Right lobe of liver (tissue), 6 donors: Measurements from ENCODE around the gene SHISA8. TPM values are rescaled to one million over a fixed set of nuclear protein-coding genes. Genes with fewer than 3 reads are reported as not detected.

ENCODE experiments used
- ATAC-seq, 4 donors: fragments of 200-7000 bp; cut with Tn5 transposase; one replicate each; pipeline ENCODE4 v1.9.1; 2020; ENCODE audit warnings: mild to moderate bottlenecking in 4 of 4, moderate library complexity in 4 of 4
- DNase-seq, 3 donors: peaks; one replicate each; pipeline ENCODE4 v3.0.0-alpha.2; 2020
- H3K27ac ChIP-seq, 3 donors: fragments of 200-600 bp; one replicate each; pipeline ENCODE4 v1.8.0; 2022
- H3K27me3 ChIP-seq, 2 donors: fragments of 200-600 bp; one replicate each; pipeline ENCODE4 v1.8.0; 2022
- H3K36me3 ChIP-seq, 4 donors: fragments of 200-600 bp; sonication (generic) in 1 of 4; one replicate each; pipeline versions ENCODE4 v1.5.1 to v1.8.0; 2017 to 2022; ENCODE audit warnings: control low read depth in 1 of 4
- H3K4me1 ChIP-seq, 4 donors: fragments of 200-600 bp; sonication (generic) in 1 of 4; one replicate each; pipeline versions ENCODE4 v1.5.1 to v1.8.0; 2017 to 2022; ENCODE audit warnings: control low read depth in 1 of 4
- H3K4me3 ChIP-seq, 3 donors: fragments of 200-600 bp; one replicate each; pipeline ENCODE4 v1.8.0; 2022
- H3K9me3 ChIP-seq, 4 donors: fragments of 200-600 bp; sonication (generic) in 1 of 4; one replicate each; pipeline versions ENCODE4 v1.5.1 to v1.8.0; 2017 to 2022; ENCODE audit warnings: control low read depth in 1 of 4
- POLR2A ChIP-seq: fragments of 450-650 bp; IDR thresholded peaks from one replicate; pipeline ENCODE4 v1.6.1; 2017; ENCODE audit warnings: antibody characterized with exemption, mild to moderate bottlenecking
- WGBS: methylation state at CpG from one replicate; pipeline ENCODE4 v1.1.6; 2018; ENCODE audit warnings: low coverage, low lambda C conversion rate; ENCODE audit not compliant: insufficient coverage; ENCODE audit errors: missing lambda C conversion rate; 5-methylcytosine and 5-hydroxymethylcytosine counted together
- intact Hi-C, 2 donors: fragments of 100-400 bp; cut with DNase I; formaldehyde crosslinking; loops; one replicate each; pipeline versions ENCODE4 v1.11.2 to v1.14.1; 2022
- total RNA-seq, 6 experiments: library from RNA; depleted of rRNA in 2 of 6; stranded (reverse); fragments of >200 nt in 2 of 6; fragmentation: NEBNext Ultra II Directional in 3 of 6; extraction: Animal tissue kit (Norgen Biotek cat#: 25700) in 3 of 6; gene quantifications; one replicate each; pipeline versions ENCODE4 v1.1.0 to v1.2.4, GENCODE V29; 2016 to 2023
- TF ChIP-seq, protein P1 (sequence below), 4 donors: fragments of 200-600 bp in 3 of 4; fragments of 450-650 bp in 1 of 4; IDR thresholded peaks; one replicate each; pipeline versions ENCODE4 v1.5.1 to v1.8.0; 2016 to 2022; ENCODE audit warnings: antibody characterized with exemption in 4 of 4, mild to moderate bottlenecking in 2 of 4
- donor health status: DM: no; HTN: yes; CAD: no.
- donor health status: DM: no; HTN: no; CAD: no.
- donor health status: DM: no; HTN: no; CAD: no.
- donor health status: DM: no; HTN: yes; CAD: no.
- donor health status: DM: no; HTN: yes; CAD: no.

Gene SHISA8
- total RNA-seq, 6 experiments from 2014 or later, result not detected

DNA sequence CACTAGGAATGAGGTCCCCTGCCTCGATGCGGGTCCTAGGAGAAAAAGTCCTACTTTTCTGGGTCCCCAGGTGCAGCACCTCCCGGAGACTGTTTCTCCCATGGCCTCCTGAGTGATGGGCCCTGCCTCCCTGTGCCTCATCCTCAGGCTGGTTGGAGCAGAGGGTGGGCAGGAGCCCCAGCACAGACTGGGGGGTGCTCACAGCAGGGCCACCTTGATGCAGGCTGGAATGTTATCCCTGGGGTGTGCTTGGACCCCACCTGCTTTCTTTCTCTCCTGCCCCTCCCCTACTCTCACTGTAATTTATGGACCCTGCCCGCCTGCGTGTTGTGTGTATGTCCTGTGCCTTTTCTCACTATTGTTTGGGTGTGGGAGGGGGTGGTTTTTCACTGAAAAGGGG, 8.1 kb downstream of the SHISA8 start:
- no peak overlapping the region for H3K27ac ChIP-seq
- DNase-seq (no peak), ATAC-seq (no peak)
- peaks cover 0 to 34% (median 11%) of the 10 kb centered on the region in 4 donors for H3K36me3 ChIP-seq
- TF ChIP-seq POLR2A, result no peak
- TF ChIP-seq, protein P1, sequence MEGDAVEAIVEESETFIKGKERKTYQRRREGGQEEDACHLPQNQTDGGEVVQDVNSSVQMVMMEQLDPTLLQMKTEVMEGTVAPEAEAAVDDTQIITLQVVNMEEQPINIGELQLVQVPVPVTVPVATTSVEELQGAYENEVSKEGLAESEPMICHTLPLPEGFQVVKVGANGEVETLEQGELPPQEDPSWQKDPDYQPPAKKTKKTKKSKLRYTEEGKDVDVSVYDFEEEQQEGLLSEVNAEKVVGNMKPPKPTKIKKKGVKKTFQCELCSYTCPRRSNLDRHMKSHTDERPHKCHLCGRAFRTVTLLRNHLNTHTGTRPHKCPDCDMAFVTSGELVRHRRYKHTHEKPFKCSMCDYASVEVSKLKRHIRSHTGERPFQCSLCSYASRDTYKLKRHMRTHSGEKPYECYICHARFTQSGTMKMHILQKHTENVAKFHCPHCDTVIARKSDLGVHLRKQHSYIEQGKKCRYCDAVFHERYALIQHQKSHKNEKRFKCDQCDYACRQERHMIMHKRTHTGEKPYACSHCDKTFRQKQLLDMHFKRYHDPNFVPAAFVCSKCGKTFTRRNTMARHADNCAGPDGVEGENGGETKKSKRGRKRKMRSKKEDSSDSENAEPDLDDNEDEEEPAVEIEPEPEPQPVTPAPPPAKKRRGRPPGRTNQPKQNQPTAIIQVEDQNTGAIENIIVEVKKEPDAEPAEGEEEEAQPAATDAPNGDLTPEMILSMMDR (IDR thresholded peaks at IDR 0.05), result no peak
- peaks cover 0 to 35% (median 5%) of the 10 kb centered on the region in 4 donors for H3K4me1 ChIP-seq
- 90% methylated on average over 3 of the region's 5 CpGs for WGBS
- no peak overlapping the region for H3K4me3 ChIP-seq
- intact Hi-C loops, result no loop called here
- H3K9me3 ChIP-seq, result no peaks in the 10 kb centered on the region
- H3K27me3 ChIP-seq, result peaks cover 0 to 21% of the 10 kb centered on the region in 2 donors

DNA sequence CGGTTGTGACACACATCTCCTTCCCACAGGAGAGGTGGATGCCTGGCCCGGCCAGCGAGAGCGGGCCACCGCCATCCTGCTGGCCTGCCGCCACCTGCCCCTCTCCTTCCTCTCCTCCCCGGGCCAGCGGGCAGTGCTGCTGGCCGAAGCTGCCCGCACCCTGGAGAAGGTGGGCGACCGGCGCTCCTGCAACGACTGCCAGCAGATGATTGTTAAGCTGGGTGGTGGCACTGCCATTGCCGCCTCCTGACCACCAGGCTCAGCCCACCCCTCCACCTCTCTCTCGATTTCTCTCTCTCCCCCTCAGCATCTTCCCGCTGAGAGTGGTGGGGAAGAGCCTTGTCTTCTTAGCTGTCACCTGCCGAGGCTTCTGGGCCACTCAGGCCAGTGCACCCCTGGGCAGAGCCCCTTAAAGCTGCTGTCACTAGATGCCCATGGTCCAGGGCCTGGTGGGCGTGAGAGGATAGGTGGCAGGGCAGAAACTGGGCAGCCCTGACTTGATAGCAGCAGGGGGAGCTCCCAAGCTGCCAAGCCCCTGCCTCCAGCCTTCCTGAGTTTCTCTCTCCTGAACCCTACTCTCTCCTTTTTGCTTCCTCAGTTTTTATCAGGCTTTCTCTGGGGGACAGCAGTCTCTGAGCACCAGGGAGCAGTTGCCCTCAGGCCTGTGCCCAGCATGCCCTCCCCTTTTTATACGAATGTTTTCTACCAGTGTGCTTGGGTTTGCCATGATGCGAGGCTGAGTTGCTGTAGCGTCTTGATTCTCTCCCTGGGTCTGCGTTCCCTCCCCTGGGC, 9.3 kb downstream of the SHISA8 start:
- Histone ChIP-seq H3K4me1 (peaks cover 0 to 33% (median 7%) of the 10 kb centered on the region in 4 donors), H3K27ac (no peak overlapping the region), H3K4me3 (no peak overlapping the region), H3K27me3 (peaks cover 0 to 12% of the 10 kb centered on the region in 2 donors), H3K36me3 (peaks cover 0 to 43% (median 13%) of the 10 kb centered on the region in 4 donors), H3K9me3 (no peaks in the 10 kb centered on the region)
- DNase-seq (peak in 1 of 3 donors; percentile 44), ATAC-seq (no peak)
- 88% methylated on average over 4 of the region's 23 CpGs for WGBS
- TF ChIP-seq, protein P1 (IDR thresholded peaks at IDR 0.05), result no peak
- TF ChIP-seq POLR2A, result no peak
- intact Hi-C loops, result no loop called here

DNA sequence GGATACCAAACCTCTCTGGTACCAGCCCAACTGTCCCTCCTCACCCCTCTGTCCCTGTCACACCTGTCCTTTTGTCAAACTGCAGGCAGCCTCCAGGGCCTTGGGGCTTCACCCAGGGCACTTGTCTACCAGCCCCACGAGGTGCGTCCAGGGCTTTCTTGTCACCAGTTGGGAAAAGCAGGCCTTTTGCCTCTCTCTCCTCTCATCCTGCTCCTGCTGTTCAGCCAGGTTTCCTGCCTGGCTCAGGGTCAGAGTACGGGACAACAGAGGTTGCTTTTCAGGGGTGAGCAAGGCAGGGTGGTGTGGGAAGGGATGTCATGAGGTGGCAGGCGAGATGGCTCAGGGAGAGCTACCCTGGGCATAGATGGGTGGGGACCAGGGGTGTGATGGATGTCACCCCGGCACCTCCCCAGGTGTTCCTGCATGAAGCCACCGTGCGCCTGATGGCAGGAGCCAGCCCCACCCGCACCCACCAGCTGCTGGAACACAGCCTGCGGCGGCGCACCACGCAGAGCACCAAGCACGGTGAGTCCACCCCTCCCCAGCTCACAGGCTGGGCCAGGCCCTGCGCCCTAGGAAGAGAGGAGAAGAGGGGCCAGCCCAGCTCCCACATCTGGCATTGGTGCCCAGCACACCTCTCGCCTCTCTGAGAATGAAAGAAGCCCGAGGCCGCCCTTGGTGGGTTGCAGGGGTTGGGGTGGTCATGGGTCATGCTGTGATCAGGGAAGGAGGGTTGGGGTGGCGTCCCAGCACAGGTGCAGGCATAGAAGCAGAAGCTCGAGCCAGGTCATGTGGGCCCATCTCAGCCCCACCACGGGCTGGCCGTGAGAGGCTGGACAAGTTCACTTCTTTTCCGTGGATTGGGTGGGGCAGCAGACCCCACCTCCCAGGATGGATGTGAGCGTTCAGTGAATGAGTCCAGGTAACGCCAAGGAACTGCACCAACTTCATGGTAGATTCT, 10.1 kb downstream of the SHISA8 start:
- DNase-seq (no peak), ATAC-seq (no peak)
- intact Hi-C loops, result no loop called here
- Histone ChIP-seq H3K27ac (no peak overlapping the region), H3K27me3 (peaks cover 0 to 4% of the 10 kb centered on the region in 2 donors), H3K4me3 (no peak overlapping the region), H3K36me3 (peaks cover 0 to 51% (median 17%) of the 10 kb centered on the region in 4 donors), H3K9me3 (no peaks in the 10 kb centered on the region), H3K4me1 (peaks cover 0 to 25% (median 7%) of the 10 kb centered on the region in 4 donors)
- TF ChIP-seq POLR2A, result no peak
- TF ChIP-seq, protein P1 (IDR thresholded peaks at IDR 0.05), result no peak
- WGBS, result 95% methylated on average over 4 of the region's 24 CpGs

DNA sequence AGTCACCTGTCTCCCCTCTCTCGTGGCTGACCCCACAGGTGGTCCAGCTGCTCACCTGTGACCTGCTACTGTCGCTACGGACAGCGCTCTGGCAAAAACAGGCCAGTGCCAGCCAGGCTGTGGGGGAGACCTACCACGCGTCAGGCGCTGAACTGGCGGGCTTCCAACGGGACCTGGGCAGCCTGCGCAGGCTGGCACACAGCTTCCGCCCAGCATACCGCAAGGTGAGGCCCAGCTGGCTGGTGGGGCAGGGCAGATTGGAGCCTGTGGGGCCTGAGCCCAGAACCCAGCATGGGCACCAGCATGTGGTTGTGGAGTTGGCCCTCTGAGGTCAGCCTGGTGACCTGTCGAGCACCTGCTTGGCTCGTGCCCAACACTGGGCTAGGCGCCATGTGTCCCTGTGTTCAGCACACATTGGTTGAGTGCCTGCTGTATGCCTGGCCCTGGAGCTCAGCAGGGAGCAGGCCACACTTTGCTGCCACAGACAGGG, 11.9 kb downstream of the SHISA8 start:
- H3K27me3 ChIP-seq, result no peaks in the 10 kb centered on the region
- TF ChIP-seq, protein P1 (IDR thresholded peaks at IDR 0.05), result peak in 1 of 4 donors; percentile 17
- TF ChIP-seq POLR2A, result no peak
- peak; percentile 90 to 97 (median 94) for ATAC-seq
- H3K36me3 ChIP-seq, result peaks cover 0 to 69% (median 22%) of the 10 kb centered on the region in 4 donors
- peak; percentile 90 to 98 (median 97) for DNase-seq
- H3K4me3 ChIP-seq, result no peak overlapping the region
- H3K4me1 ChIP-seq, result peaks cover 0 to 22% (median 7%) of the 10 kb centered on the region in 4 donors
- intact Hi-C loops, result no loop called here
- WGBS, result 40% methylated on average over 1 of the region's 15 CpGs
- H3K27ac ChIP-seq, result peak overlapping the region in 2 of 3 donors; percentile 59 to 74
- no peaks in the 10 kb centered on the region for H3K9me3 ChIP-seq
